Neural cell (in vitro differentiated cells): ENCODE measurements around the gene HSD11B1L. TPM values are rescaled to one million over a fixed set of nuclear protein-coding genes. Genes with fewer than 3 reads are reported as not detected.

Source experiments
- H2AFZ ChIP-seq: fragments of 200-600, 300-800 bp; sonication (generic), shearing (Covaris generic); 2 replicates; pipeline ENCODE4 v1.6.0; 2014; ENCODE audit warnings: low read depth, mild to moderate bottlenecking, antibody characterized with exemption, low read length, moderate library complexity
- H3F3A ChIP-seq: fragments of 200-600 bp; shearing (Covaris generic); 2 replicates; pipeline ENCODE4 v1.6.1; 2016; ENCODE audit warnings: mild to moderate bottlenecking, moderate library complexity, mixed read lengths, antibody characterized with exemption, low read length; ENCODE audit not compliant: insufficient read depth, poor library complexity, severe bottlenecking
- H3K27ac ChIP-seq: fragments of 200-600, 300-800 bp; sonication (generic), shearing (Covaris generic); 2 replicates; pipeline ENCODE4 v1.5.1; 2014; ENCODE audit warnings: mild to moderate bottlenecking, low read length, moderate library complexity
- H3K27me3 ChIP-seq: fragments of 300-800, 200-600 bp; sonication (generic), shearing (Covaris generic); 2 replicates; pipeline ENCODE4 v1.6.0; 2014; ENCODE audit warnings: mild to moderate bottlenecking, low read depth, low read length, moderate library complexity; ENCODE audit not compliant: insufficient read depth
- H3K36me3 ChIP-seq: fragments of 300-800, 200-600 bp; sonication (generic), shearing (Covaris generic); 2 replicates; pipeline ENCODE4 v1.5.1; 2014; ENCODE audit warnings: mild to moderate bottlenecking, antibody characterized with exemption, low read length, moderate library complexity; ENCODE audit not compliant: insufficient read depth
- H3K4me2 ChIP-seq: fragments of 300-800, 200-600 bp; sonication (generic), shearing (Covaris generic); 2 replicates; pipeline ENCODE4 v1.6.0; 2014; ENCODE audit warnings: mild to moderate bottlenecking, low read length
- H3K4me3 ChIP-seq: fragments of 300-800, 200-600 bp; sonication (generic), shearing (Covaris generic); 2 replicates; pipeline ENCODE4 v1.5.1; 2014; ENCODE audit warnings: mild to moderate bottlenecking, low read length, moderate library complexity
- H3K79me2 ChIP-seq: fragments of 200-600 bp; shearing (Covaris generic); replicated peaks from 2 replicates; pipeline ENCODE4 v1.6.0; 2014; ENCODE audit warnings: mild to moderate bottlenecking, low read length, moderate library complexity; ENCODE audit not compliant: insufficient read depth
- H3K9ac ChIP-seq: fragments of 300-800, 200-600 bp; sonication (generic), shearing (Covaris generic); 2 replicates; pipeline ENCODE4 v1.6.1; 2016; ENCODE audit warnings: mild to moderate bottlenecking, low read length, mixed read lengths
- H3K9me2 ChIP-seq: fragments of 200-600 bp; shearing (Covaris generic); 2 replicates; pipeline ENCODE4 v1.6.1; 2016; ENCODE audit warnings: mild to moderate bottlenecking, low read length, mixed read lengths; ENCODE audit not compliant: insufficient read depth
- H3K9me3 ChIP-seq: fragments of 200-600, 300-800 bp; sonication (generic), shearing (Covaris generic); 2 replicates; pipeline ENCODE4 v1.6.1; 2016; ENCODE audit warnings: mild to moderate bottlenecking, mixed run types, low read length, moderate library complexity, mixed read lengths
- H4K20me1 ChIP-seq: fragments of 200-600 bp; shearing (Covaris generic); 2 replicates; pipeline ENCODE4 v1.6.1; 2016; ENCODE audit warnings: mild to moderate bottlenecking, mixed run types; ENCODE audit not compliant: insufficient read depth
- EP300 ChIP-seq: fragments of 450-650 bp; conservative IDR thresholded peaks from 2 replicates; pipeline ENCODE4 v1.6.1; 2014; ENCODE audit warnings: antibody characterized with exemption, mild to moderate bottlenecking, moderate library complexity; ENCODE audit not compliant: poor library complexity, severe bottlenecking
- EZH2 ChIP-seq: fragments of 200-600, 300-800 bp; shearing (Covaris generic), sonication (generic); IDR thresholded peaks from 2 replicates; pipeline ENCODE4 v1.6.1; 2014; ENCODE audit warnings: antibody characterized with exemption, low read length, borderline replicate concordance, mild to moderate bottlenecking; ENCODE audit not compliant: insufficient read depth, poor library complexity, severe bottlenecking
- MXI1 ChIP-seq: fragments of 450-650 bp; conservative IDR thresholded peaks from 2 replicates; pipeline ENCODE4 v1.6.1; 2014; ENCODE audit warnings: antibody characterized with exemption, mild to moderate bottlenecking; ENCODE audit not compliant: poor library complexity, severe bottlenecking
- POLR2AphosphoS5 ChIP-seq: IDR thresholded peaks from 2 replicates; pipeline ENCODE4 v1.6.1; 2012
- RAD21 ChIP-seq: fragments of 450-650 bp; conservative IDR thresholded peaks from 2 replicates; pipeline ENCODE4 v1.6.1; 2014; ENCODE audit warnings: antibody characterized with exemption, mild to moderate bottlenecking, moderate library complexity
- SMC3 ChIP-seq: fragments of 450-650 bp; conservative IDR thresholded peaks from 2 replicates; pipeline ENCODE4 v1.6.1; 2014; ENCODE audit warnings: antibody characterized with exemption, mild to moderate bottlenecking, moderate library complexity; ENCODE audit not compliant: poor library complexity
- TAF1 ChIP-seq: IDR thresholded peaks from 2 replicates; pipeline ENCODE4 v1.6.1; 2012; ENCODE audit warnings: low read depth
- polyA plus RNA-seq: library from polyadenylated mRNA; depleted of rRNA; stranded (reverse); fragments of >200 nt; gene quantifications from 2 replicates; pipeline ENCODE4 v1.2.3, GENCODE V29; 2014
- TF ChIP-seq, protein P1 (sequence below): IDR thresholded peaks from 2 replicates; pipeline ENCODE4 v1.6.1; 2012; ENCODE audit warnings: borderline replicate concordance
- TF ChIP-seq, protein P2 (sequence below): fragments of 450-650 bp; IDR thresholded peaks from 2 replicates; pipeline ENCODE4 v1.5.1; 2014; ENCODE audit warnings: antibody characterized with exemption, mild to moderate bottlenecking, moderate library complexity; ENCODE audit not compliant: poor library complexity, severe bottlenecking

The HSD11B1L gene
- polyA plus RNA-seq, 1 donor from 2014 or later: 170 TPM

DNA sequence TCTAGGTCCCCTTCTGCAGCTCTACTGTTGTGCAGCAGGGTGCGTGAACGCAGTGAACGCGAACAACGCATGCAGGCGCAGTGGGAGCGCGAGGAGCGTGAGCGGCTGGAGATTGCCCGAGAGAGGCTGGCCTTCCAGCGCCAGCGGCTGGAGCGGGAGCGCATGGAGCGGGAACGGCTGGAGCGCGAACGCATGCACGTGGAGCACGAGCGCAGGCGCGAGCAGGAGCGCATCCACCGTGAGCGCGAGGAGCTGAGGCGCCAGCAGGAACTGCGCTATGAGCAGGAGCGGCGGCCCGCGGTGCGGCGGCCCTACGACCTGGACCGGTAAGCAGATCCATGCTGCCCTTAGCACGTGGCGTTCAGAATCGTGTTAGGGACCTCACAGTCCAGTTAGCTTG is 19.3 kb upstream of the HSD11B1L start:
- Histone ChIP-seq H3K4me3 (no peak overlapping the region), H3K9ac (no peak overlapping the region), H3K9me2 (no peaks in the 10 kb centered on the region), H3K9me3 (no peaks in the 10 kb centered on the region), H3K27ac (no peak overlapping the region), H3K27me3 (no peaks in the 10 kb centered on the region), H3F3A (no peaks in the 10 kb centered on the region), H2AFZ (no peak overlapping the region), H3K79me2 (no peaks in the 10 kb centered on the region), H4K20me1 (no peaks in the 10 kb centered on the region), H3K4me2 (no peak overlapping the region), H3K36me3 (no peaks in the 10 kb centered on the region)
- TF ChIP-seq MXI1: no peak
- TF ChIP-seq RAD21: no peak
- TF ChIP-seq, protein P1, sequence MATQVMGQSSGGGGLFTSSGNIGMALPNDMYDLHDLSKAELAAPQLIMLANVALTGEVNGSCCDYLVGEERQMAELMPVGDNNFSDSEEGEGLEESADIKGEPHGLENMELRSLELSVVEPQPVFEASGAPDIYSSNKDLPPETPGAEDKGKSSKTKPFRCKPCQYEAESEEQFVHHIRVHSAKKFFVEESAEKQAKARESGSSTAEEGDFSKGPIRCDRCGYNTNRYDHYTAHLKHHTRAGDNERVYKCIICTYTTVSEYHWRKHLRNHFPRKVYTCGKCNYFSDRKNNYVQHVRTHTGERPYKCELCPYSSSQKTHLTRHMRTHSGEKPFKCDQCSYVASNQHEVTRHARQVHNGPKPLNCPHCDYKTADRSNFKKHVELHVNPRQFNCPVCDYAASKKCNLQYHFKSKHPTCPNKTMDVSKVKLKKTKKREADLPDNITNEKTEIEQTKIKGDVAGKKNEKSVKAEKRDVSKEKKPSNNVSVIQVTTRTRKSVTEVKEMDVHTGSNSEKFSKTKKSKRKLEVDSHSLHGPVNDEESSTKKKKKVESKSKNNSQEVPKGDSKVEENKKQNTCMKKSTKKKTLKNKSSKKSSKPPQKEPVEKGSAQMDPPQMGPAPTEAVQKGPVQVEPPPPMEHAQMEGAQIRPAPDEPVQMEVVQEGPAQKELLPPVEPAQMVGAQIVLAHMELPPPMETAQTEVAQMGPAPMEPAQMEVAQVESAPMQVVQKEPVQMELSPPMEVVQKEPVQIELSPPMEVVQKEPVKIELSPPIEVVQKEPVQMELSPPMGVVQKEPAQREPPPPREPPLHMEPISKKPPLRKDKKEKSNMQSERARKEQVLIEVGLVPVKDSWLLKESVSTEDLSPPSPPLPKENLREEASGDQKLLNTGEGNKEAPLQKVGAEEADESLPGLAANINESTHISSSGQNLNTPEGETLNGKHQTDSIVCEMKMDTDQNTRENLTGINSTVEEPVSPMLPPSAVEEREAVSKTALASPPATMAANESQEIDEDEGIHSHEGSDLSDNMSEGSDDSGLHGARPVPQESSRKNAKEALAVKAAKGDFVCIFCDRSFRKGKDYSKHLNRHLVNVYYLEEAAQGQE: no peak
- no peak for TF ChIP-seq EP300

DNA sequence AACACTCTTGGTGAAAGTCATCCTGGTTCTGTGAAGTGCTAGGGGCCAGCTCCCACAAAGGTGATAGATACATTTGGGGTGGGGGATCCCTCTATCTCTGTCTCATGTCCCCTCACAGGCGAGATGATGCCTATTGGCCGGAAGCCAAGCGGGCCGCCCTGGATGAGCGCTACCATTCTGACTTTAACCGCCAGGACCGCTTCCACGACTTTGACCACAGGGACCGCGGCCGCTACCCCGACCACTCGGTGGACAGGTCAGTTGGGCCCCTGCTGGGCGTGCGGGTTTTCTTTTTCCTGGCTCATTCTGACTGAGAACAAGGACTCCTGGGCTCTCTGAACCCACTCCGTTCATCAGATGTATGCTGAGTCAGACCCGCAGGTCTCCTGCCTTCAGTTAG is 16.9 kb upstream of the HSD11B1L start:
- Histone ChIP-seq H3K4me3 (no peak overlapping the region), H3K4me2 (no peak overlapping the region), H3K27me3 (no peaks in the 10 kb centered on the region), H3K9me2 (no peaks in the 10 kb centered on the region), H3K36me3 (peaks cover 10% of the 10 kb centered on the region), H3K9me3 (no peaks in the 10 kb centered on the region), H2AFZ (no peak overlapping the region), H3F3A (no peaks in the 10 kb centered on the region), H3K79me2 (no peaks in the 10 kb centered on the region), H4K20me1 (no peaks in the 10 kb centered on the region), H3K9ac (no peak overlapping the region), H3K27ac (no peak overlapping the region)
- TF ChIP-seq EP300: no peak
- no peak for TF ChIP-seq TAF1
- no peak for TF ChIP-seq RAD21
- TF ChIP-seq, protein P2, sequence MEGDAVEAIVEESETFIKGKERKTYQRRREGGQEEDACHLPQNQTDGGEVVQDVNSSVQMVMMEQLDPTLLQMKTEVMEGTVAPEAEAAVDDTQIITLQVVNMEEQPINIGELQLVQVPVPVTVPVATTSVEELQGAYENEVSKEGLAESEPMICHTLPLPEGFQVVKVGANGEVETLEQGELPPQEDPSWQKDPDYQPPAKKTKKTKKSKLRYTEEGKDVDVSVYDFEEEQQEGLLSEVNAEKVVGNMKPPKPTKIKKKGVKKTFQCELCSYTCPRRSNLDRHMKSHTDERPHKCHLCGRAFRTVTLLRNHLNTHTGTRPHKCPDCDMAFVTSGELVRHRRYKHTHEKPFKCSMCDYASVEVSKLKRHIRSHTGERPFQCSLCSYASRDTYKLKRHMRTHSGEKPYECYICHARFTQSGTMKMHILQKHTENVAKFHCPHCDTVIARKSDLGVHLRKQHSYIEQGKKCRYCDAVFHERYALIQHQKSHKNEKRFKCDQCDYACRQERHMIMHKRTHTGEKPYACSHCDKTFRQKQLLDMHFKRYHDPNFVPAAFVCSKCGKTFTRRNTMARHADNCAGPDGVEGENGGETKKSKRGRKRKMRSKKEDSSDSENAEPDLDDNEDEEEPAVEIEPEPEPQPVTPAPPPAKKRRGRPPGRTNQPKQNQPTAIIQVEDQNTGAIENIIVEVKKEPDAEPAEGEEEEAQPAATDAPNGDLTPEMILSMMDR: no peak

DNA sequence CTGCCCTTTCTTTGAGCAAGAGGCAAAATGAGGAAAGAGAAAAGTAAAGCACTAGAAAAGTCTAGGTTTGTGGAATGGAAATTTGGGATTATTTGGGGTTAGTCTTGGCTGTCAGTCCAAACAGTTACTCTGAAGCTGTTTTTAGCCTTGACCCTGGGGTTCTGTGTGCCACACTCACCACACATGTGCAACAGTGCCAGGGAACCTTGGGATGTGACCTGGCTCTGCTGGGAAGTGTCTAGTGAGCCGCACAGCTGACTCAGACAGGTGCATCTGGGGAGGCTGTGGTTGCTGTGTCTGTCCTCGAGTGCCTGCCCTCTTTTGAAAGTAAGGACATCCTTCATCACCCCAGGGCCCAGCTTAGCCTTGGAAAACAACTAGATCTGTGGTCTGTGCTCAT is 16.3 kb upstream of the HSD11B1L start:
- Histone ChIP-seq H2AFZ (no peak overlapping the region), H3K36me3 (peaks cover 10% of the 10 kb centered on the region), H3K9me2 (no peaks in the 10 kb centered on the region), H3F3A (no peaks in the 10 kb centered on the region), H4K20me1 (no peaks in the 10 kb centered on the region), H3K27me3 (no peaks in the 10 kb centered on the region), H3K79me2 (no peaks in the 10 kb centered on the region), H3K4me2 (no peak overlapping the region), H3K27ac (no peak overlapping the region), H3K9ac (no peak overlapping the region), H3K4me3 (no peak overlapping the region), H3K9me3 (no peaks in the 10 kb centered on the region)
- no peak for TF ChIP-seq RAD21
- no peak for TF ChIP-seq SMC3
- TF ChIP-seq TAF1: no peak
- TF ChIP-seq EP300: no peak
- TF ChIP-seq, protein P2: no peak
- TF ChIP-seq MXI1: no peak
- TF ChIP-seq, protein P1: no peak
- no peak for TF ChIP-seq EZH2
- no peak for TF ChIP-seq POLR2AphosphoS5
